HG03575 (cell line): ENCODE results near the gene SDHD.

ENCODE experiments used
- ATAC-seq: cut with Tn5 transposase; IDR thresholded peaks from one replicate; pipeline ENCODE4 v1.9.1; 2021; ENCODE audit not compliant: unreplicated experiment, insufficient number of reproducible peaks, low FRiP score; ENCODE audit errors: extremely low read depth

The SDHD gene

GRCh38 chr11:112097734-112098528 is 11.3 kb downstream of the SDHD start:
- no peak for ATAC-seq

- no peak for ATAC-seq
Observed at GRCh38 chr11:112100462-112100861, 13.8 kb downstream of the SDHD start.

GRCh38 chr11:112103446-112103845 is 16.8 kb downstream of the SDHD start:
- no peak for ATAC-seq

GRCh38 chr11:112106070-112106469 is 19.4 kb downstream of the SDHD start:
- ATAC-seq, result no peak

GRCh38 chr11:112113539-112114457 is 27.1 kb downstream of the SDHD start:
- no peak for ATAC-seq

- ATAC-seq, result no peak
Observed at GRCh38 chr11:112114460-112114859, 27.8 kb downstream of the SDHD start.

- no peak for ATAC-seq
Observed at GRCh38 chr11:112115386-112115785, 28.7 kb downstream of the SDHD start.

GRCh38 chr11:112118176-112118575 is 31.5 kb downstream of the SDHD start:
- no peak for ATAC-seq

GRCh38 chr11:112121981-112122615 is 35.4 kb downstream of the SDHD start:
- no peak for ATAC-seq

GRCh38 chr11:112123129-112123528 is 36.5 kb downstream of the SDHD start:
- no peak for ATAC-seq

GRCh38 chr11:112127056-112127455 is 40.4 kb downstream of the SDHD start:
- ATAC-seq, result no peak

GRCh38 chr11:112128483-112129121 is 41.9 kb downstream of the SDHD start:
- ATAC-seq, result no peak

- ATAC-seq, result no peak
Observed at GRCh38 chr11:112129656-112130055, 43.0 kb downstream of the SDHD start.

- no peak for ATAC-seq
Observed at GRCh38 chr11:112132737-112133136, 46.1 kb downstream of the SDHD start.

- ATAC-seq, result no peak
Observed at GRCh38 chr11:112134473-112134872, 47.8 kb downstream of the SDHD start.

- no peak for ATAC-seq
Observed at GRCh38 chr11:112143597-112143996, 56.9 kb downstream of the SDHD start.
